Naive thymus-derived CD4-positive, alpha-beta T cell (primary cell): ENCODE measurements around the gene PRLH. TPM values are rescaled to one million over a fixed set of nuclear protein-coding genes. Genes with fewer than 3 reads are reported as not detected.

Experiments
- ATAC-seq: fragments of 150-1000 bp; cut with Tn5 transposase; 2 replicates; pipeline ENCODE4 v1.10.0; 2021; ENCODE audit warnings: mild to moderate bottlenecking, moderate library complexity
- CTCF ChIA-PET: fragments of 350-600 bp; sonication (Branson Sonifier 250); formaldehyde crosslinking; loops from one replicate; lab custom pipeline; 2021; ENCODE audit warnings: antibody characterized with exemption; lab: Charles Lee
- POLR2A ChIA-PET: fragments of 350-600 bp; sonication (Branson Sonifier 250); formaldehyde crosslinking; loops from one replicate; lab custom pipeline; 2021; ENCODE audit warnings: antibody characterized with exemption, inconsistent platforms; lab: Charles Lee
- DNase-seq, 9 donors: peaks; one replicate each; pipeline versions ENCODE4 v3.0.0 to v3.0.0-alpha.2; 2020 to 2022; ENCODE audit warnings: mixed read lengths in 1 of 9
- H3K27ac ChIP-seq: one replicate; pipeline ENCODE4 v1.7.0; 2013; ENCODE audit warnings: mild to moderate bottlenecking, low read depth, low read length, moderate library complexity
- H3K27me3 ChIP-seq, 2 donors: one replicate each; pipeline ENCODE4 v1.7.0; 2013; ENCODE audit warnings: low read length in 2 of 2, mild to moderate bottlenecking in 2 of 2, moderate library complexity in 2 of 2; ENCODE audit not compliant: control insufficient read depth in 2 of 2, insufficient read depth in 2 of 2
- H3K36me3 ChIP-seq, 3 experiments: 1 replicate in 2 of 3; 2 replicates in 1 of 3; pipeline ENCODE4 v1.7.0; 2013; ENCODE audit warnings: low read length in 3 of 3, mild to moderate bottlenecking in 3 of 3, moderate library complexity in 1 of 3; ENCODE audit not compliant: insufficient read depth in 3 of 3, control insufficient read depth in 2 of 3
- H3K4me1 ChIP-seq, 2 donors: one replicate each; pipeline ENCODE4 v1.7.0; 2013; ENCODE audit warnings: low read length in 2 of 2, mild to moderate bottlenecking in 2 of 2, moderate library complexity in 1 of 2; ENCODE audit not compliant: control insufficient read depth in 2 of 2, insufficient read depth in 2 of 2
- H3K4me3 ChIP-seq: 2 replicates; pipeline ENCODE4 v1.7.0; 2013; ENCODE audit warnings: mild to moderate bottlenecking, low read length
- H3K9me3 ChIP-seq, 3 experiments: 1 replicate in 2 of 3; 2 replicates in 1 of 3; pipeline ENCODE4 v1.7.0; 2013; ENCODE audit warnings: low read length in 3 of 3; ENCODE audit not compliant: control insufficient read depth in 2 of 3
- H3K27ac Mint-ChIP-seq, 9 donors: one replicate each; pipeline ENCODE4 v1.8.0; 2020 to 2022; ENCODE audit warnings: mixed read lengths in 9 of 9, mild to moderate bottlenecking in 8 of 9, moderate library complexity in 5 of 9, inconsistent platforms in 2 of 9
- H3K27me3 Mint-ChIP-seq, 5 donors: one replicate each; pipeline ENCODE4 v1.8.0; 2021 to 2022; ENCODE audit warnings: mixed read lengths in 5 of 5, mild to moderate bottlenecking in 1 of 5
- H3K36me3 Mint-ChIP-seq, 5 donors: one replicate each; pipeline ENCODE4 v1.8.0; 2020 to 2022; ENCODE audit warnings: mixed read lengths in 5 of 5, mild to moderate bottlenecking in 3 of 5, inconsistent platforms in 1 of 5
- H3K4me1 Mint-ChIP-seq, 7 donors: one replicate each; pipeline ENCODE4 v1.8.0; 2020 to 2022; ENCODE audit warnings: mixed read lengths in 7 of 7, mild to moderate bottlenecking in 3 of 7, inconsistent platforms in 1 of 7
- H3K4me3 Mint-ChIP-seq, 10 donors: one replicate each; pipeline ENCODE4 v1.8.0; 2020 to 2022; ENCODE audit warnings: mild to moderate bottlenecking in 10 of 10, mixed read lengths in 10 of 10, moderate library complexity in 6 of 10, inconsistent platforms in 2 of 10
- H3K9me3 Mint-ChIP-seq, 11 donors: one replicate each; pipeline ENCODE4 v1.8.0; 2020 to 2022; ENCODE audit warnings: mixed read lengths in 11 of 11, mild to moderate bottlenecking in 4 of 11, inconsistent platforms in 1 of 11, moderate library complexity in 1 of 11
- intact Hi-C, 2 donors: fragments of 100-400 bp; cut with micrococcal nuclease; formaldehyde crosslinking; loops; one replicate each; pipeline ENCODE4 v1.15.1; 2023
- polyA plus RNA-seq, 2 donors: library from polyadenylated mRNA; unstranded; fragments of 300-500 nt; fragmentation: Illumina TruSeq; gene quantifications; one replicate each; pipeline ENCODE4 v1.2.3, GENCODE V29; 2021
- total RNA-seq, 6 experiments: library from RNA in 5 of 6; stranded (reverse) in 5 of 6; gene quantifications; 1 replicate in 5 of 6; 2 replicates in 1 of 6; pipeline ENCODE4 v1.2.3 and lab custom pipeline; 2021 to 2026

PRLH gene
- total RNA-seq (not detected), polyA plus RNA-seq (not detected), total RNA-seq (lab: John Stamatoyannopoulos, UW) (not detected)

- ChIA-PET POLR2A (no interaction called here), CTCF (no interaction called here)
- H3K27ac ChIP-seq, result no peak within 1 kb of the TSS
- H3K9me3 Mint-ChIP-seq, result peaks cover 0 to 2% (median 0%) of the 10 kb centered on the region in 11 donors
- intact Hi-C loops, result no loop called here
- no peaks in the 10 kb centered on the region for H3K9me3 ChIP-seq
- H3K4me3 ChIP-seq, result no peak within 1 kb of the TSS
- peaks cover 0 to 4% (median 0%) of the 10 kb centered on the region in 5 donors for H3K27me3 Mint-ChIP-seq
- H3K36me3 ChIP-seq, result no peaks in the 10 kb centered on the region
- no peaks in the 10 kb centered on the region for H3K27me3 ChIP-seq
- no peaks in the 10 kb centered on the region for H3K36me3 Mint-ChIP-seq
- no peak within 1 kb of the TSS for H3K4me3 Mint-ChIP-seq
- ATAC-seq (peak; percentile 12), DNase-seq (no peak)
- H3K4me1 Mint-ChIP-seq, result peaks cover 0 to under 1% (median 0%) of the 10 kb centered on the region in 7 donors
- no peaks in the 10 kb centered on the region for H3K4me1 ChIP-seq
- no peak within 1 kb of the TSS for H3K27ac Mint-ChIP-seq
Observed at GRCh38 chr2:237566401-237567235, at the start of gene PRLH. Gene PRLH (plus strand): TSS chr2:237566574. CDS start chr2:237566574, 0 bp downstream.

GRCh38 chr2:237517163-237517562 lies 49.2 kb upstream of the PRLH start:
- no peaks in the 10 kb centered on the region for H3K27me3 Mint-ChIP-seq
- intact Hi-C loops, result loop anchor here in 1 of 2 donors (10.0 kb wide), 1 partner anchor 228 kb away; no protein-coding TSS in a partner anchor
- ATAC-seq (no peak), DNase-seq (no peak)
- Histone ChIP-seq H3K4me1 (no peaks in the 10 kb centered on the region), H3K27ac (no peak overlapping the region), H3K27me3 (no peaks in the 10 kb centered on the region), H3K9me3 (no peaks in the 10 kb centered on the region), H3K4me3 (no peak overlapping the region), H3K36me3 (no peaks in the 10 kb centered on the region)
- H3K4me1 Mint-ChIP-seq, result no peaks in the 10 kb centered on the region
- CTCF ChIA-PET, result interaction anchor here (0.5 to 0.9 kb wide), 3 partner anchors 10 to 363 kb away, joined by 3 read pairs; no protein-coding TSS in a partner anchor
- no peak overlapping the region for H3K27ac Mint-ChIP-seq
- peaks cover 0 to 4% (median 0%) of the 10 kb centered on the region in 11 donors for H3K9me3 Mint-ChIP-seq
- no peak overlapping the region for H3K4me3 Mint-ChIP-seq
- H3K36me3 Mint-ChIP-seq, result no peaks in the 10 kb centered on the region
- POLR2A ChIA-PET, result no interaction called here

- intact Hi-C loops, result loop anchor here in 1 of 2 donors (10.0 kb wide), 1 partner anchor 227 kb away; no protein-coding TSS in a partner anchor
- Histone ChIP-seq H3K36me3 (no peaks in the 10 kb centered on the region), H3K4me1 (no peaks in the 10 kb centered on the region), H3K4me3 (no peak overlapping the region), H3K9me3 (no peaks in the 10 kb centered on the region), H3K27ac (no peak overlapping the region), H3K27me3 (no peaks in the 10 kb centered on the region)
- Mint-ChIP-seq H3K36me3 (no peaks in the 10 kb centered on the region), H3K4me3 (no peak overlapping the region), H3K9me3 (peaks cover 0 to 4% (median 0%) of the 10 kb centered on the region in 11 donors), H3K4me1 (no peaks in the 10 kb centered on the region), H3K27ac (peak overlapping the region in 1 of 9 donors; percentile 58), H3K27me3 (no peaks in the 10 kb centered on the region)
- DNase-seq (no peak), ATAC-seq (no peak)
- CTCF ChIA-PET, result no interaction called here
- POLR2A ChIA-PET, result no interaction called here
Observed at GRCh38 chr2:237517990-237518389, 48.4 kb upstream of the PRLH start.

GRCh38 chr2:237519506-237520245 lies 46.7 kb upstream of the PRLH start:
- no peaks in the 10 kb centered on the region for H3K27me3 Mint-ChIP-seq
- ATAC-seq (no peak), DNase-seq (no peak)
- peaks cover 0 to 4% (median 0%) of the 10 kb centered on the region in 11 donors for H3K9me3 Mint-ChIP-seq
- CTCF ChIA-PET, result no interaction called here
- Histone ChIP-seq H3K27ac (no peak overlapping the region), H3K9me3 (no peaks in the 10 kb centered on the region), H3K36me3 (no peaks in the 10 kb centered on the region), H3K4me1 (no peaks in the 10 kb centered on the region), H3K4me3 (no peak overlapping the region), H3K27me3 (no peaks in the 10 kb centered on the region)
- POLR2A ChIA-PET, result no interaction called here
- H3K36me3 Mint-ChIP-seq, result no peaks in the 10 kb centered on the region
- H3K4me3 Mint-ChIP-seq, result no peak overlapping the region
- intact Hi-C loops, result loop anchor here in 1 of 2 donors (10.0 kb wide), 1 partner anchor 225 kb away; no protein-coding TSS in a partner anchor
- H3K27ac Mint-ChIP-seq, result no peak overlapping the region
- no peaks in the 10 kb centered on the region for H3K4me1 Mint-ChIP-seq

- DNase-seq (no peak), ATAC-seq (no peak)
- no peaks in the 10 kb centered on the region for H3K4me1 ChIP-seq
- ChIA-PET CTCF (no interaction called here), POLR2A (no interaction called here)
- Mint-ChIP-seq H3K36me3 (no peaks in the 10 kb centered on the region), H3K27me3 (no peaks in the 10 kb centered on the region), H3K9me3 (peaks cover 0 to 4% (median 0%) of the 10 kb centered on the region in 11 donors), H3K27ac (no peak overlapping the region), H3K4me1 (no peaks in the 10 kb centered on the region), H3K4me3 (no peak overlapping the region)
- no peak overlapping the region for H3K27ac ChIP-seq
- intact Hi-C loops, result no loop called here
- no peaks in the 10 kb centered on the region for H3K9me3 ChIP-seq
- no peaks in the 10 kb centered on the region for H3K27me3 ChIP-seq
- H3K36me3 ChIP-seq, result no peaks in the 10 kb centered on the region
- H3K4me3 ChIP-seq, result no peak overlapping the region
Observed at GRCh38 chr2:237520290-237520689, 46.1 kb upstream of the PRLH start.

GRCh38 chr2:237524631-237525030 lies 41.7 kb upstream of the PRLH start:
- Mint-ChIP-seq H3K27ac (no peak overlapping the region), H3K9me3 (no peaks in the 10 kb centered on the region), H3K36me3 (no peaks in the 10 kb centered on the region), H3K27me3 (no peaks in the 10 kb centered on the region), H3K4me1 (no peaks in the 10 kb centered on the region), H3K4me3 (no peak overlapping the region)
- no peak overlapping the region for H3K27ac ChIP-seq
- H3K36me3 ChIP-seq, result no peaks in the 10 kb centered on the region
- no peak overlapping the region for H3K4me3 ChIP-seq
- ATAC-seq (no peak), DNase-seq (no peak)
- no peaks in the 10 kb centered on the region for H3K4me1 ChIP-seq
- H3K9me3 ChIP-seq, result no peaks in the 10 kb centered on the region
- no peaks in the 10 kb centered on the region for H3K27me3 ChIP-seq
- ChIA-PET POLR2A (no interaction called here), CTCF (no interaction called here)
- intact Hi-C loops, result no loop called here
